Hematopoietic multipotent progenitor cell treated with erythropoietin and hydrocortisone succinate and interleukin-3 and kit ligand, for 17 days (in vitro differentiated cells): ENCODE results near the gene EML4.
"Not testable (repeated sequence)": the region's sequence is repeated elsewhere in the genome, so short reads cannot be mapped to it uniquely, and the experiment has no call there.

Experiments used
- DNase-seq: peaks from one replicate; pipeline ENCODE4 v3.0.0-alpha.2; 2015; ENCODE audit warnings: low spot score

EML4 gene

DNA sequence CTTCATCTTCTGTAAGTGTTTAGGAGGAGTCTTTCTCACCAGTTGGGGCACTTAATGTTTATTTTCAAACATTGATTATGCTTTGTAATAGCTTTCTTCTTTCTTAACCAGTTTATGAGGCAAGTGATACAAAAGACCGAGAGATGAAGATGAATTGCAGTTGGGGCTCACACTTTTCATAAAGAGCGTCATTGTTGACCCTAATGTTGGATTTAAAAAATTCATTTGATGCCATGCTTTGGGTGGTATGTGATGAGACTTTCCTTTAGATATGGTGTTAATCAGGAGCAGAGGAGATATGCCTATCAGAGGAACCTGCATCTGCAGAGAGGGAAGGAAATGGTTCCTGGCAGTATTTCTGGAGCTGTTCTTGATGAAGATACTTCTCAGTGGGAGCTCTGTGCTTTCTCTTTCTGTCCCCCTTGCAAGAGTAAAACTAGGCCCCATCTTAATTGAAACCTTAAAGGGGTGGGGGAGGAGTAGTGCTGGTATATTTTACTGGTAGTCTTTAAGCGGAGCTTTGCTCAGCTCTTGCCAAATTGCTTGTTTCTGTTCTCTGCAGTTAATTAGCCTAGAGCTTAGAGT is 2.3 kb downstream of the EML4 start:
- DNase-seq = no peak

GRCh38 chr2:42172020-42172419 is 2.9 kb downstream of the EML4 start:
- DNase-seq = no peak

DNA sequence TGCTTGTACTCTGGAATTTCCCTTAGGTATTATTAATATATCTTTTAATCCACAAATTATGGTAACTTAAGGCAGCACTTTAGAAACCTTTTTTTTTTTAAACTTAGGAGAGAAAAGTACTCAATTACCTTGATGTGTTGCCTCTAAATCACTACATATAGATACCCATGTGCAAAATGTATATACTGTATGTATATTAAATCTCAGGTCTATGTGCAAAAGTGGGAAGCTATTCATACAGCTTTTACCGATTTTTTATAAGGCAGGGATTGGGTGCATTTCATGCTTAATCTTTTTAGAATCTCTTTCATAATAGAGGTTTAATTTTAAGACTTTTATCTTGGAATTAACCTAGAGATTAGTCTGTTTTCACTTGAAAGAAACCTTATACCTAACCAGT is 3.4 kb downstream of the EML4 start:
- no peak for DNase-seq

DNA sequence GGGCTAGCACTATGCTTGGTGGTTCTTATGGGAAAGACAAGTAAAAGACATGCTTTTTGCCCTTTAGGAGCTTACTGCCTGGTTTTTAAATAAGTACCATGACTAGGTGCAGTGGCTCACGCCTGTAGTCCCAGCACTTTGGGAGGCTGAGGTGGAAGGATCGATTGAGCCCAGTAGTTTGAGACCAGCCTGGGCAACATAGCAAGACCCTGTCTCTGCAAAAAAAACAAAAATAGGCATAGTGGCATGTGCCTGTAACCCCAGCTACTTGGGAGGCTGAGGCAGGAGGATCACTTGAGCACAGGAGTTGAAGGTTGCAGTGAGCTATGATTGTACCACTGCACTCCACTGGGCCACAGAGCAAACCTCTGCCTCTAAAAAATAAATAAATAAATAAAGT is 4.3 kb downstream of the EML4 start:
- not testable (repeated sequence) for DNase-seq

DNA sequence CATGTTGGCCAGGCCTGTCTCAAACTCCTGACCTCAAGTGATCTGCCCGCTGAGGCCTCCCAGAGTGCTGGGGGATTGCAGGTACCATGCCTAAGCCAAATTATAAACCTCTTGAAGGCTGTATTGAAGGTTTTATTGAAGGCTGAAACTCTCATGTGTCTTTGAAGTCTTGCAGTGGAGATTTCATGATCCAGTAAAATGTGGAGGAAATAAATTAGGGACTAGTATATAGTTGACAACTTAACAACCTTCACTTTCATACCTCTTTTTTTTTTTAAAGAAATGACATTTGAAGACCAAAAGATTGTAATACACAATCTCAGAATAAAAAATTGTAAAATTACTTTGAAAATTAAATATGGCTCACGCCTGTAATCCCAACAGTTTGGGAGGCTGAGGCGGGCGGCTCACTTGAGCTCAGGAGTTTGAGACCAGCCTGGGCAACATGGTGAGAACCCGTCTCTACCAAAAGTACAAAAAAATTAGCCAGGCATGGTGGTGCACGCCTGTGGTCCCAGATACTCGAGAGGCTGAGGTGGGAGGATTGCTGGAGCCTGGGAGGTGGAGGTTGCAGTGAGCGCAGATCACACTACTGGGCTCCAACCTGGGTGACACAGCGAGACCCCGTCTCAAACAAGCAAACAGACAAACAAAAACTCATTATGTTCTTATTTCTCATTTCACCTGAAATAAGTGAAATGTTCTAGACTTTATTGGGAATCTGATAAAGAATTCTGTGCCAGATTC is 8.0 kb downstream of the EML4 start:
- DNase-seq = no peak

- no peak for DNase-seq
These were observed 9.2 kb downstream of the EML4 start for GRCh38 chr2:42178335-42178734.

GRCh38 chr2:42180300-42180699 is 11.1 kb downstream of the EML4 start:
- DNase-seq = no peak

DNA sequence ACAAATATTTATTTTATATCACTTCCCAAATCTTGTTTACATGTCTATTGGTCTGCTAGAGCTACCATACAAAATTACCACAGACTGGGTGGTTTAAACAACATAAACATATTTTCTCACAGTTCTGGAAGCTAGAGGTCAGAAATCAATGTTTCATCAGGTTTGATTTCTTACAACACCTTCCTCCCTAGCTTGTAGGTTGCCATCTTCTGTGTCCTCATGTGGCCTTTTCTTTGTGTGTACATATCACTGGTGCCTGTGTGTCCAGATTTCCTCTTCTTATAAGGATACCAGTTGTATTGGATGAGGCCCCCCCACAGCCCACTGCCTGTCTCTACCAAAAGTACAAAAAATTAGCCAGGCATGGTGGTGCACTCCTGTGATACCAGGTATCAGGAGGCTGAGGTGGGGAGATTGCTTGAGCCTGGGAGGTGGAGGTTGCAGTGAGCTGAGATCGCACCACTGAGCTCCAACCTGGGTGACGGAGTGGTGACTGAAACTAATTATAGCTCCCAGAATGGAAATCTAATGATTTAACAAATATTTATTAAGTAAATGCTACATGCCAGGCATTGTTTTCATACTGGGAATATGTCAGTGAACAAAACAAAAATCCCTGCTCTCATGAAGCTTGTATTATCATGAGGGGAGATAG is 13.6 kb downstream of the EML4 start:
- DNase-seq = no peak

DNA sequence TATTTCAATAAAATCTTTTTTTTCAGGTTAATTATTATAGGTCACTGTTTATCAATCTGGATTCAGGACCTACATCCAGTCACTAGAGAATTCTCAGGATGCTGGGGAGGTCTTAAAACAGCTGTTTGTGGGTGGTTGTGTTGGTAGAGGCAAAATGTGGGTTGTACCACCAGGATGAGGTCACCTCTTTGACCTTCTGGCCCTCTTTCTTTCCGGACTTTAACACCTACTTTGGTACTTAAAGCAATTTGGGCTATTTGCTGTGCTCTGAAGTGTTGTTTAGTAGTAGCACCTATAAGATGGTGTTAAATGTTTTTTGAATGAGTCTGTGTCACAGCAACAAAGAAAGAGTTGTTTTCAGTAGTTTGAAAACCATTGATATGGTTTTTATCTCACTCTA is 14.6 kb downstream of the EML4 start:
- DNase-seq = no peak

- no peak for DNase-seq
These were observed 15.2 kb downstream of the EML4 start for GRCh38 chr2:42184346-42184745.

GRCh38 chr2:42185220-42185921 is 16.2 kb downstream of the EML4 start:
- no peak for DNase-seq

GRCh38 chr2:42186366-42186765 is 17.2 kb downstream of the EML4 start:
- no peak for DNase-seq

- DNase-seq = no peak
These were observed 17.9 kb downstream of the EML4 start for GRCh38 chr2:42186945-42187632.

DNA sequence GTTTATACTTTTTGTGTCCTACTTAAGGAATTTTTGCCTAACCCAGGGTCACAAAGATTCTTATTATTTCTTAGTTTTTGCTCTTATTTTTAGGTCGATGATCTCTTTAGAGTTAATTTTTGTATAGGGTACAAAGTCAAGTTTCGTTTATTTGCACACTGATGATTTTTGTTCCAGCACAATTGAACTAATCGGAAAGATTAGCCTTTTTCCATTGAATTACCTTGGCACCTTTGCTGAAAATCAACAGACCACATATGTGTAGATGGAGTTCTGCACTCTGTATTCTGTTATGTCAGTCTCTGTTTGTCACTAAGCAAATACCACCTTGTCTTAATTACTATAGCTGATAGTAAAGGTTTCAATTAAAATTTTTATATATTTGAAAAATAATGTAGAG is 18.7 kb downstream of the EML4 start:
- no peak for DNase-seq

- no peak for DNase-seq
These were observed 20.0 kb downstream of the EML4 start for GRCh38 chr2:42189235-42189566.

GRCh38 chr2:42190191-42190590 is 21.0 kb downstream of the EML4 start:
- no peak for DNase-seq

DNA sequence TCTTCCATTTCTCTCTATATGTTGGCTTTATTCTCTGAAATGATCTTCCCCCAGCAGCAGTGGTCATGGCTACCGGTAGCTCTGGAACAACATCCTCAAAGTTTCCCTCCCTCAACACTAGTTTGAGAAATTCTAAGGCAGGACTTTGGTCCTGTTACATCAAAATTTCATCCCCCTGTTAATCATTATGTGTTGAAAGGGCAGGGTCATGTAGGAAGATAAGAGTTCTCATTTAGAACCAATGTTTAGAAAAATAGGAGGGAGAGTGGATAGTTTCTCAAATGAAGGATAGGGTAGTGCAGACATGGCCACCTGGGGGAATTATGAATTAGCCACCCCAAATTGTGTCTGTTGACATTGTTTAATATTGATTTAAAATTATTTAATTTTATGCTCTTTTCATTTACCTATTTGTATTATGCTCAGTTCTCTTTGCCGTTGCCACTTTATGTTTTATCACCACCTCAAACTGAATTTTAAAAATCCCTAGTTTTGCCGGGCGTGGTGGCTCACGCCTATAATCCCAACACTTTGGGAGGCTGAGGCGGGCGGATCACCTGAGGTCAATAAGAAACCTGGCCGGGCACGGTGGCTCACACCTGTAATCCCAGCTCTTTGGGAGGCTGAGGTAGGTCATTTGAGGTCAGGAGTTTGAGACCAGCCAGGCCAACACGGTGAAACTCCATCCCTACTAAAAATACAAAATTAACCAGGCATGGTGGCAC is 22.3 kb downstream of the EML4 start:
- no peak for DNase-seq

- no peak for DNase-seq
These were observed 22.8 kb downstream of the EML4 start for GRCh38 chr2:42192010-42192373.

- DNase-seq = no peak
These were observed 23.8 kb downstream of the EML4 start for GRCh38 chr2:42192652-42193566.

DNA sequence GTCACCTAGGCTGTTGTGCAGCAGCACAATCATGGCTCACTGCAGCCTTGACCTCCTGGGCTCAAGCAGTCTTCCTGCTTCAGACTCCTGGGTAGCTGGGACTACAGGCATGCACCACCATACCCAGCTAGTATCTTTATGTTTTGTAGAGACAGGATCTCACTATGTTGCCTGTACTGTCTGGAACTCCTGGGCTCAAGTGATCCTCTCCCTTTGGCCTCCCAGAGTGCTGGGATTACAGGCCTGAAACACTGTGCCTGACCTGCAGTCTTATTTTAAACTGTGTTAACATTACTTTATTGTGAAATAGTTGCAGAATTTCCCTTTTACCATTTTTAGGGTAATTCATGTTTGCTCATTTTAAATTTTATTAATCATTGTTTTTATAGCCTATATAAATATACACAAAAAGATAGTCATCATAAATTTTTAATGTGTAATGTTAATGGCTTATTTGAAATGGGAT is 24.6 kb downstream of the EML4 start:
- no peak for DNase-seq

- no peak for DNase-seq
These were observed 25.3 kb downstream of the EML4 start for GRCh38 chr2:42194428-42194827.
